ENCODE data around the gene RPL10.

Gene RPL10

GRCh38 chrX:154397888-154398667 is at the start of gene RPL10:
Gene RPL10, plus strand, starts transcription at chrX:154398377. Its CDS starts 143 bp downstream, at chrX:154398520.
- no peak for FAIRE-seq

- no peak for FAIRE-seq
Observed at GRCh38 chrX:154348646-154349358, 49.4 kb upstream of the RPL10 start.

GRCh38 chrX:154349359-154349935 is 48.7 kb upstream of the RPL10 start:
- no peak for FAIRE-seq

GRCh38 chrX:154349979-154350378 is 48.2 kb upstream of the RPL10 start:
- no peak for FAIRE-seq

GRCh38 chrX:154350429-154351182 is 47.6 kb upstream of the RPL10 start:
- no peak for FAIRE-seq

- FAIRE-seq = no peak
Observed at GRCh38 chrX:154351183-154352011, 46.8 kb upstream of the RPL10 start.

GRCh38 chrX:154352012-154352401 is 46.2 kb upstream of the RPL10 start:
- FAIRE-seq = no peak

GRCh38 chrX:154352466-154352865 is 45.7 kb upstream of the RPL10 start:
- FAIRE-seq = no peak

GRCh38 chrX:154353172-154353843 is 44.9 kb upstream of the RPL10 start:
- FAIRE-seq = no peak

GRCh38 chrX:154354013-154354412 is 44.2 kb upstream of the RPL10 start:
- FAIRE-seq = no peak

- no peak for FAIRE-seq
Observed at GRCh38 chrX:154354516-154354915, 43.7 kb upstream of the RPL10 start.

- FAIRE-seq = no peak
Observed at GRCh38 chrX:154355094-154355775, 42.9 kb upstream of the RPL10 start.

GRCh38 chrX:154355776-154356140 is 42.4 kb upstream of the RPL10 start:
- FAIRE-seq = no peak

- FAIRE-seq = no peak
Observed at GRCh38 chrX:154356596-154356995, 41.6 kb upstream of the RPL10 start.

- FAIRE-seq = no peak
Observed at GRCh38 chrX:154357205-154357604, 41.0 kb upstream of the RPL10 start.

GRCh38 chrX:154358011-154358410 is 40.2 kb upstream of the RPL10 start:
- FAIRE-seq = no peak

GRCh38 chrX:154358829-154359228 is 39.3 kb upstream of the RPL10 start:
- FAIRE-seq = no peak

- no peak for FAIRE-seq
Observed at GRCh38 chrX:154359362-154360154, 38.6 kb upstream of the RPL10 start.

- FAIRE-seq = no peak
Observed at GRCh38 chrX:154360155-154360713, 37.9 kb upstream of the RPL10 start.

Data from A204.1 (cell line).